Sciatic nerve (tissue), 2 donors: ENCODE results near the gene CDKAL1. TPM values are rescaled to one million over a fixed set of nuclear protein-coding genes. Genes with fewer than 3 reads are reported as not detected.
"Not testable (repeated sequence)": the region's sequence is repeated elsewhere in the genome, so short reads cannot be mapped to it uniquely, and the experiment has no call there.

Source experiments
- ATAC-seq: fragments of 200-7000 bp; cut with Tn5 transposase; one replicate; pipeline ENCODE4 v1.9.1; 2020; ENCODE audit warnings: mild to moderate bottlenecking, moderate library complexity
- DNase-seq: peaks from one replicate; pipeline ENCODE4 v3.0.0-alpha.2; 2020; ENCODE audit warnings: low spot score
- intact Hi-C: fragments of 100-400 bp; cut with DNase I; formaldehyde crosslinking; loops from one replicate; pipeline ENCODE4 v1.14.2; 2022
- total RNA-seq: library from RNA; stranded (reverse); fragmentation: NEBNext Ultra II Directional; extraction: Animal tissue kit (Norgen Biotek cat#: 25700); gene quantifications from one replicate; pipeline ENCODE4 v1.2.1, GENCODE V29; 2021
- donor health status: DM: no; HTN: no; CAD: no.
- donor health status: DM: no; HTN: no; CAD: no.

Gene CDKAL1
- total RNA-seq, 1 donor from 2014 or later, result 20.5 TPM

DNA sequence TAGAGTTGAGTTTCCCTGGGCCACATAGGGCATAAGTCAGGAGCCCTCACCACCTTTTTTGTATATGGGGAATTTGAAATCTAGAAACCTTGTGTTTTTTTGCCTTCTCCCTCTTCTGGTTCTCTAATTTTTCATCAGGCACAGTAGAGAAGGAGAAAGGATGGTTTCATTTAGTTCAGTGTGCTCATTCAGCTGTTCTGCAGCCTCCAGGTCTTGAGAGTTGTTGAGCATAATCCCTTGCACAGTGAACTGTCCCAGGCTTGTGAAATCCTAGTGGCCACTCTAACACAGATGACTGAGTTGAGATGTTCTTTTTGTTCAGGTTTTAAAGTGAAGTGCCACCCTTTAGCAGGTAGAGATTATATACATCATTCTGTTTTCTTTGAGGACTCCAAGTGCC is 183.5 kb downstream of the CDKAL1 start:
- ATAC-seq (no peak), DNase-seq (no peak)
- intact Hi-C loops, result no loop called here

GRCh38 chr6:20718705-20719653 is 184.7 kb downstream of the CDKAL1 start:
- no peak for DNase-seq
- intact Hi-C loops, result no loop called here
- no peak for ATAC-seq

- ATAC-seq (no peak), DNase-seq (no peak)
- intact Hi-C loops, result no loop called here
These were observed 185.7 kb downstream of the CDKAL1 start for GRCh38 chr6:20719980-20720379.

GRCh38 chr6:20721121-20721520 is 186.9 kb downstream of the CDKAL1 start:
- ATAC-seq, DNase-seq, intact Hi-C loops: not testable (repeated sequence)

DNA sequence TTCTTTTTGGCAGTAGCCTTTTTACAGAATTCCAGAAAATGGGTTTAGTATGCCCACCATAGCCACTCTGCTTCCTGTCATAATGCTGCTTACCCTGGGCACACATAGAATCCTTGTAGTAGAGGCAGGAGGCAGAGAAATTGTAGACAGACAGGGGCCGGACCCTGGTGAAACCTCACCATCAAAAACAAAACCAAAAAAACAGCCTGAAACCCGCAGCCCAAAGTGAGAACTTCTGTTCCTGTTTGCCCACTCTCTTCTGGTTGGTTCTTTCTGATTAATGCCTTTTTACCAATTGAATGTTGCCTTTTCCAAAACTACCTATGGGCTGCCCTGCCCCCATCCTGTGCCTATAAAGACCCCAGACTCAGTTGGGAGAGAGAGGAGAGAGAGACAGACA is 188.2 kb downstream of the CDKAL1 start:
- ATAC-seq, result no peak
- intact Hi-C loops, result no loop called here

GRCh38 chr6:20723236-20723635 is 189.0 kb downstream of the CDKAL1 start:
- DNase-seq (no peak), ATAC-seq (no peak)
- intact Hi-C loops, result no loop called here

More for the DNA sequence above, 188.2 kb downstream of the CDKAL1 start:
- DNase-seq, result no peak

DNA sequence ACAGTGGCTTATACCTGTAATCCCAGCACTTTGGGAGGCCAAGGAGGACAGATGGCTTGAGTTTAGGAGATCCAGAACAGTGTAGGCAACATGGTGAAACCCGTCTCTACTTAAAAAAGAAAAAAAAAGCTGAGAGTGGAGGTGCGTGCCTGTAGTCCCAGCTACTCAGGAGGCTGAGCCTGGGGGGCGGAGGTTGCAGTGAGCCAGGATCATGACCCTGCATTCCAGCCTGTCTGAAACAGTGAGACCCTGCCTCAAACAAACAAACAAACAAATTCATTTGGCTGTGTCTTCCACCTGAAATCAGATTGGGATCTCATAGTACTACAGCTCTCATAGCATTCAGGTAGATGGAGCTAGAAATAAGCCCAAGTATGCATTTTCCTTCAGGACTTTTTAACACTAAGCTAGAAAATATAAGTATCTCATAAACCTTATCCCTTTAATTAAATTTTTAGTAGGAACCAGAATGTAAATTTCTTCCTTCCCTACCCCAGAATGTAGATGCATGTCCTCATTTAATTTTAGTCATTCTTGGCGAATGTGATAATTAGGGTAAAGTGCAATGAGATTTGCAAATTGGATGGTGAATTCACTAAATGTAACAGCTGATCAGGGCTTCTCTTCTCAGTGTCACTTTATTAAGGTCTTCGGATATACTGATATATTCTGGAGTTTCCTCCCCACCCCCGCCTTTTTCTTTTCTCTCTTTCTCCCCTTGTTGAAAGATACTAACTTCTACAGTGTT is 190.4 kb downstream of the CDKAL1 start:
- DNase-seq (no peak), ATAC-seq (no peak)
- intact Hi-C loops, result no loop called here

DNA sequence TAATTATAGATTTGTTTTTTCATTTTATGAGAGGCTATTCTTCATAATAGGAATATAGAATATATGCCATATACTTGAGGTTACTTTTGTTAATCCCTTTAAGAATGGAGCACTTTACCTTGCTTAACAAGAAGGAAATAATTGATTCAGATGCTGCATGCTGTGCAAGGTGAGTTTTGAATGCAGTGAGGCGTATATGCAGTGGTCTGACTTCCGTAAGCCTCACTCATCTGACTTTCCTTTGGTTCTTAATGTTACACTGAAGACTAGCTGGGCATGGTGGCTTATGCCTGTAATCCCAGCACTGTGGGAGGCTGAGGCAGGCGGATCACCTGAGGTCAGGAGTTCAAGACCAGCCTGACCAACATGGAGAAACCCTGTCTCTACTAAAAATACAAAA is 191.0 kb downstream of the CDKAL1 start:
- ATAC-seq, DNase-seq, intact Hi-C loops: not testable (repeated sequence)

DNA sequence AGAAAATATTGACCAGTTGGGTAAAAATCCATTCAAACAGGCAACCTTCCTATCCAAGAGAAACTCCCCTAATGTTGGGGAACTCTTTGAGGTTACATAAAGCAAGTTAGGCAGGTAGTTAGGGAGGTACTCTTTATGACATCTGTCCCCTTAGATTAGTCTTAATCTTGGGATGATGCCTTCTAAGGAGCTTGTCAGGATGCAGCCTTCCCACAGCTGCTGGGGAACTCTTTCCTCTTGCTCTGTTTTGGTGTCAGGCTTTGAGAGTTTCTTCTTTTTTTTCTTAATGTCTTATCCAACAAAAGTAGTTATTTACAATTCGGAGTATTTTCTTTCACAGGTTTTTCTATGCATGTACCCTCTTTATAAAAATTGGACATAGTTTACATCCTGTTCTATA is 194.8 kb downstream of the CDKAL1 start:
- ATAC-seq, result no peak
- DNase-seq, result no peak
- intact Hi-C loops, result no loop called here

GRCh38 chr6:20732362-20732761 is 198.1 kb downstream of the CDKAL1 start:
- intact Hi-C loops, ATAC-seq, DNase-seq: not testable (repeated sequence)

DNA sequence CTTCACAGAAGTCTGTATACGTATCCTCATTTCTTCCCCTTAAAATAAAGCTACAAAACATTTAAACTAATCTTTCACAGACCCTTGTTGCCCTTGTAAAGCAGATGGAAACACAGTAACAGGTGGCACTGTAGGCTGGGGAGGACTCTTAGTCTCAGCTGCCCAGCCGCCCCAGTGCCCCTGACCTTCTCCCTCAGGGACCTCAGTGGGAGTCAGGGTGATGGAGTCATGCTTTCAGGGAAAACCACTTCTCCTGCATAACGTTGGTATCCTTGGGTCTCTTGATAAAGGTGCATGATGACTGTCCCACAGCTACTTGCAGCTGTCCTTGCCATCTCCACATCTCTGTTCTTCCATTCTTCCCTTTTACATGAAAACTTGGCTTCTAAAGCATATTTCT is 198.6 kb downstream of the CDKAL1 start:
- ATAC-seq (no peak), DNase-seq (no peak)
- intact Hi-C loops, result no loop called here

GRCh38 chr6:20737912-20738311 is 203.7 kb downstream of the CDKAL1 start:
- intact Hi-C loops, result no loop called here
- no peak for DNase-seq
- no peak for ATAC-seq

GRCh38 chr6:20740088-20740487 is 205.8 kb downstream of the CDKAL1 start:
- intact Hi-C loops, result no loop called here
- DNase-seq (no peak), ATAC-seq (no peak)

- DNase-seq (no peak), ATAC-seq (no peak)
- intact Hi-C loops, result no loop called here
These were observed 206.5 kb downstream of the CDKAL1 start for GRCh38 chr6:20740727-20741126.

- no peak for ATAC-seq
- no peak for DNase-seq
- intact Hi-C loops, result no loop called here
These were observed 207.2 kb downstream of the CDKAL1 start for GRCh38 chr6:20741490-20741889.

DNA sequence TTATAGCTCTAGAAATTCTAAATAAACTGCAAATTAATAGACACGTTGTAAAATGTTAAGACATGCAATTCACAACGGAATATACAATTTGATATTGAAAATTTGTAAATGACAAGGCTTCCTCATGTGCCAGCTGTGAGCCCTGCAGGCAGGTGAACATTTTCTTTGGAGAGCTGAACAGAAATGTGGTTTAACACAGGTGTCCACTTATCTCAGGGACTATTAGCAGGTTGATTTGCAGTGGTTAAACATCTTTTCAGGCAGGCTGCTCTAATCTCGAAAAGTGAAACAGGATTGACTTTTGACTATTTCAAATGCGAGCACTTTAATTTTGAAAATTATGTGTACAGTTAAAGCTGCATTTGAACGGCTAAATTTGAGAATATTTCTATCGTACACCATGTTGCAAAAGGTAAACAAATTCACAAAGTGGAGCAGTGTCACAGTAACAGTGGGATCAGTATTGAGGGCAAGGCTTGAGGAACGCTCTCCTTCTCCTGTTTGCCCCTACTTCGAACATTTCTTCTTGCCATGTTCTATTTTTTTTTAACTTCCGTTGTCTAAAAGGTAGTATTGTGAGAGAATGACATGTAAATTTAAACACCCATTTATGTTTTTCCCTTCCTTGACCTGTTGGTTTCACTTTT is 210.8 kb downstream of the CDKAL1 start:
- no peak for DNase-seq
- intact Hi-C loops, result no loop called here
- ATAC-seq, result no peak

DNA sequence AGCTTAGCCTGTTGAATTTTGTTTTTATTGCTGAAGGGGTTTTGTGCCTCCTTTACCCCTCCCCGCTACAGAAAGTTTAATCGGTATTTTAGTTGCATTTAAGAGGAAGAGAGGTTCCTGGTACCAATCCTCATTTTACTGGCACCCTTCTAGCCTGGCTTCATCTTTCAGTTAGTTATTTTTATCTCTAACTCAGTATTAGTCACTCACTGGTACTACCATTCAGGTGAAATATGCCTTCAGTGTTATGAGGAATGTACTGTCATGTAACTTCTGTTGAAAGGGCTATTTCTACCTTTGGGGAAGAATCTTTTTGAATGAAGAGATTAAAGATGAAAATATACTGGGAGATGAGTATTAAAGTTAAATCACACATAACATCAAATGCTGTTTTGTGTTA is 211.8 kb downstream of the CDKAL1 start:
- ATAC-seq (no peak), DNase-seq (no peak)
- intact Hi-C loops, result no loop called here

DNA sequence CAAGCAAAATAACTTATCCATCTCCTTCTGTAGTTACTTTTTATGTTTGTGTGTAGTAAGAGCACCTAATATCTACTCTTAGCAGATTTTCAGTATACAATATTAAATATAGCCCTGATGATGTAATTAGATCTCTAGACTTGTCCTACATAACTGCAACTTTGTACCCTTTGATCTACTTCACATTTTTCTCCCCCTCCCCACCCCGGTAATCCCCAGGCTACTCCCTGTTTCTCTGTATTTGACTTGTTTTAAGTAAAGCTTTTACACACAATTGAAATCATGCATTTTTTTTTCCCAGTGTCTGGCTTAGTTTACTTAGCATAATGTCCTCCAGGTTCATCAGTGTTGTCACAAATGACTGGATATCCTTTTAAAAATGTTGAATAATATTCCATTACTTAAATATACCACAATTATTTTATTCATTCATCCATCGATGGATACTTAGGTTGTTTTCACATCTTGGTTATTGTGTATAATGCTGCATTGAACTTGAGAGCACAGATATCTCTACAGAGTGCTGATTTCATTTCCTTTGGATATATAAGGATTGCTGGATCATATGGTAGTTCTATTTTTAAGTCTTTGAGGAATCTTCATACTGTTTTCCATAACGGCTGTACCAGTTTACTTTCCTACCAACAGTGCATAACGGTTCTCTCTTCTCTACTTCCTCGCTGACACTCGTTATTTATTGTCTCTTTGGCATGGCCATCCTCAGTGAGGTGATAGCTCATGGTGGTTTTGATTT is 212.7 kb downstream of the CDKAL1 start:
- no peak for DNase-seq
- intact Hi-C loops, result no loop called here

GRCh38 chr6:20747991-20748390 is 213.7 kb downstream of the CDKAL1 start:
- intact Hi-C loops, result no loop called here
- DNase-seq, result no peak
- no peak for ATAC-seq

More for the DNA sequence above, 212.7 kb downstream of the CDKAL1 start:
- no peak for ATAC-seq
